HEK293 (cell line): ENCODE results near the gene HBP1.
"Not testable (repeated sequence)": the region's sequence is repeated elsewhere in the genome, so short reads cannot be mapped to it uniquely, and the experiment has no call there.

Experiments
- CTCF ChIA-PET: fragments of 350-600 bp; formaldehyde crosslinking; extraction: SDS; loops from one replicate; lab custom pipeline; 2021; ENCODE audit warnings: antibody characterized with exemption; lab: Yijun Ruan, JAX
- POLR2A ChIA-PET: fragments of 300-600 bp; formaldehyde crosslinking; extraction: SDS; loops from one replicate; lab custom pipeline; 2020; ENCODE audit warnings: antibody characterized with exemption, inconsistent platforms; lab: Yijun Ruan, JAX
- H3K27ac ChIP-seq: fragments of 200-500 bp; sonication (Bioruptor generic); 2 replicates; pipeline ENCODE4 v1.5.1; 2014; ENCODE audit warnings: low read depth, low read length, control low read depth, inconsistent platforms; ENCODE audit errors: extremely low read depth
- H3K36me3 ChIP-seq, 2 experiments: fragments of 200-500 bp in 1 of 2; sonication (Bioruptor generic) in 1 of 2; 1 replicate in 1 of 2; 2 replicates in 1 of 2; pipeline ENCODE4 v1.5.1; 2014 to 2017; ENCODE audit warnings: inconsistent platforms in 2 of 2, low read length in 2 of 2; ENCODE audit not compliant: control insufficient read depth in 2 of 2, insufficient read depth in 1 of 2
- H3K4me1 ChIP-seq: fragments of 200-500 bp; sonication (Bioruptor generic); 2 replicates; pipeline ENCODE4 v1.5.1; 2014; ENCODE audit warnings: mild to moderate bottlenecking, low read length, inconsistent platforms; ENCODE audit not compliant: control insufficient read depth, insufficient read depth
- H3K4me3 ChIP-seq: 2 replicates; pipeline ENCODE4 v1.5.1; 2011; ENCODE audit warnings: low read depth, mild to moderate bottlenecking, control low read depth, low read length, moderate library complexity
- H3K9me3 ChIP-seq: fragments of 200-500 bp; sonication (Bioruptor generic); 2 replicates; pipeline ENCODE4 v1.5.1; 2014; ENCODE audit warnings: low read depth, low read length, inconsistent platforms; ENCODE audit not compliant: control insufficient read depth, insufficient read depth
- MYNN ChIP-seq: fragments of 450-650 bp; formaldehyde crosslinking; IDR thresholded peaks from 2 replicates; pipeline ENCODE4 v1.5.1; 2016; ENCODE audit warnings: missing biosample characterization, missing genetic modification characterization, borderline replicate concordance
- PRDM1 ChIP-seq: fragments of 450-650 bp; formaldehyde crosslinking; IDR thresholded peaks from 2 replicates; pipeline ENCODE4; 2016; ENCODE audit warnings: missing biosample characterization, missing genetic modification characterization
- PRDM10 ChIP-seq: fragments of 450-650 bp; formaldehyde crosslinking; IDR thresholded peaks from 2 replicates; pipeline ENCODE4 v1.5.1; 2016; ENCODE audit warnings: missing biosample characterization, missing genetic modification characterization
- TSHZ1 ChIP-seq: fragments of 450-650 bp; formaldehyde crosslinking; IDR thresholded peaks from 2 replicates; pipeline ENCODE4 v1.5.1; 2016; ENCODE audit warnings: missing biosample characterization, missing genetic modification characterization, borderline replicate concordance
- ZBTB1 ChIP-seq: fragments of 450-650 bp; formaldehyde crosslinking; IDR thresholded peaks from 2 replicates; pipeline ENCODE4 v1.5.1; 2016; ENCODE audit warnings: missing biosample characterization, missing genetic modification characterization
- ZNF146 ChIP-seq: fragments of 450-650 bp; formaldehyde crosslinking; IDR thresholded peaks from 2 replicates; pipeline ENCODE4 v1.5.1; 2016; ENCODE audit warnings: missing biosample characterization, missing genetic modification characterization
- ZNF266 ChIP-seq: fragments of 450-650 bp; formaldehyde crosslinking; IDR thresholded peaks from 2 replicates; pipeline ENCODE4 v1.5.1; 2016; ENCODE audit warnings: missing biosample characterization, missing genetic modification characterization, low read depth
- ZNF302 ChIP-seq: fragments of 450-650 bp; formaldehyde crosslinking; IDR thresholded peaks from 2 replicates; pipeline ENCODE4 v1.5.1; 2016; ENCODE audit warnings: missing biosample characterization, missing genetic modification characterization, low read depth
- ZNF391 ChIP-seq: fragments of 450-650 bp; formaldehyde crosslinking; IDR thresholded peaks from 2 replicates; pipeline ENCODE4 v1.5.1; 2016; ENCODE audit warnings: low read depth, missing biosample characterization, missing genetic modification characterization, borderline replicate concordance
- ZNF416 ChIP-seq: fragments of 450-650 bp; formaldehyde crosslinking; IDR thresholded peaks from 2 replicates; pipeline ENCODE4 v1.5.1; 2016; ENCODE audit warnings: missing biosample characterization, missing genetic modification characterization
- ZNF561 ChIP-seq: fragments of 450-650 bp; IDR thresholded peaks from 2 replicates; pipeline ENCODE4 v1.5.1; 2018; ENCODE audit warnings: missing biosample characterization, missing genetic modification characterization, borderline replicate concordance
- ZNF596 ChIP-seq: fragments of 450-650 bp; IDR thresholded peaks from 2 replicates; pipeline ENCODE4 v1.5.0; 2018; ENCODE audit warnings: missing biosample characterization, mild to moderate bottlenecking, missing genetic modification characterization, moderate library complexity
- ZNF626 ChIP-seq: fragments of 450-650 bp; sonication (Bioruptor Pico); formaldehyde crosslinking; IDR thresholded peaks from 2 replicates; pipeline ENCODE4 v1.5.1; 2018; ENCODE audit warnings: missing biosample characterization, missing genetic modification characterization, inconsistent platforms
- ZNF660 ChIP-seq: fragments of 450-650 bp; IDR thresholded peaks from 2 replicates; pipeline ENCODE4 v1.5.1; 2018; ENCODE audit warnings: missing biosample characterization, mild to moderate bottlenecking, missing genetic modification characterization
- ZNF776 ChIP-seq: fragments of 450-650 bp; formaldehyde crosslinking; IDR thresholded peaks from 2 replicates; pipeline ENCODE4 v1.5.0; 2017; ENCODE audit warnings: missing biosample characterization, missing genetic modification characterization, borderline replicate concordance
- ZSCAN30 ChIP-seq: fragments of 450-650 bp; IDR thresholded peaks from 2 replicates; pipeline ENCODE4 v1.5.1; 2018; ENCODE audit warnings: missing biosample characterization, mild to moderate bottlenecking, missing genetic modification characterization, moderate library complexity

The HBP1 gene

GRCh38 chr7:107155726-107156125 lies 13.1 kb upstream of the HBP1 start:
- peak; percentile 84 for TF ChIP-seq ZNF146 (tag by site-specific recombination)
- POLR2A ChIA-PET, H3K4me3 ChIP-seq, H3K27ac ChIP-seq, H3K9me3 ChIP-seq, H3K4me1 ChIP-seq, H3K36me3 ChIP-seq: not testable (repeated sequence)
- CTCF ChIA-PET = interaction anchor here (1.3 kb wide), 1 partner anchor 208 kb away, joined by 6 read pairs; no protein-coding TSS in a partner anchor

- no peak overlapping the region for H3K4me3 ChIP-seq
- ChIA-PET CTCF (interaction anchor here (0.5 to 1.3 kb wide), 5 partner anchors 137 to 718 kb away, joined by 3 to 6 read pairs (median 3); no protein-coding TSS in a partner anchor), POLR2A (no interaction called here)
- H3K27ac ChIP-seq = no peak overlapping the region
- no peaks in the 10 kb centered on the region for H3K9me3 ChIP-seq
- H3K4me1 ChIP-seq = no peaks in the 10 kb centered on the region
- TF ChIP-seq MYNN (no peak), ZNF626 (no peak), ZBTB1 (tag by site-specific recombination) (no peak), ZNF596 (tag by site-specific recombination) (no peak), ZNF416 (tag by site-specific recombination) (no peak), PRDM10 (tag by site-specific recombination) (no peak), TSHZ1 (tag by site-specific recombination) (no peak), ZNF776 (tag by site-specific recombination) (no peak), ZNF561 (tag by site-specific recombination) (no peak)
- H3K36me3 ChIP-seq = no peaks in the 10 kb centered on the region
Measured at GRCh38 chr7:107157091-107157490, 11.7 kb upstream of the HBP1 start.

DNA sequence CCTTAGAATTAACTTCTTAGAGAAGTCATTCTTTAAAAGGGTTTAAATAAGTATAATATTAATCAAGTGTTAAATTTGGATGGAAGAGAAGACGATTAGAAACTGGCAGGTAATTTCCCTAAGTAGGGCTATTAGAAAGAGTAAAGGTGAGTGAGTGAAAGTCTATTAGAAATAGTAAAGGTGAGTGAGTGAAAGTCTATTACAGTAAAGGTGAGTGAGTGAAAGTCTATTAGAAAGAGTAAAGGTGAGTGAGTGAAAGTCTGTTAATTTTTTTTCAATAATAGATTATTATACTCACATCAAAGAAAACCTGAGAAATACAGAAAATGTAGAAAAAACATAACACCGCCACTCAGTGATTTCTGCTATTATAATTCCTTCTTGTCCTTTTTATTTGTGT lies 10.8 kb upstream of the HBP1 start:
- TF ChIP-seq PRDM1 (tag by site-specific recombination) (peak; percentile 100), ZNF391 (tag by site-specific recombination) (no peak), ZSCAN30 (tag by site-specific recombination) (no peak), ZNF302 (tag by site-specific recombination) (no peak), ZNF660 (tag by site-specific recombination) (no peak), ZNF266 (tag by site-specific recombination) (no peak)
- POLR2A ChIA-PET = no interaction called here
- CTCF ChIA-PET = no interaction called here
- no peak overlapping the region for H3K4me3 ChIP-seq
- no peak overlapping the region for H3K27ac ChIP-seq
- no peaks in the 10 kb centered on the region for H3K4me1 ChIP-seq
- no peaks in the 10 kb centered on the region for H3K36me3 ChIP-seq
- H3K9me3 ChIP-seq = no peaks in the 10 kb centered on the region
